ENCODE data around the gene NFATC1.

The NFATC1 gene

GRCh38 chr18:79578396-79579260, 182.9 kb downstream of the NFATC1 start:
- peak; percentile 8 for DNase-seq
